Fibroblast of villous mesenchyme (primary cell): ENCODE measurements around the gene MCF2L. TPM values are rescaled to one million over a fixed set of nuclear protein-coding genes. Genes with fewer than 3 reads are reported as not detected.

Experiments
- DNase-seq: peaks from one replicate; pipeline ENCODE4 v3.0.0-alpha.2; 2010; ENCODE audit warnings: low read depth
- H3K4me3 ChIP-seq: 2 replicates; pipeline ENCODE4 v1.5.1; 2011; ENCODE audit warnings: low read depth, mild to moderate bottlenecking, low read length
- total RNA-seq: library from RNA; depleted of rRNA; stranded (reverse); fragments of >200 nt; gene quantifications from 2 replicates; pipeline ENCODE4 v1.2.3, GENCODE V29; 2012
- TF ChIP-seq, protein P1 (sequence below): IDR thresholded peaks from 2 replicates; pipeline ENCODE4 v1.5.1; 2012; ENCODE audit warnings: low read depth, mild to moderate bottlenecking, low read length; ENCODE audit not compliant: insufficient read depth

MCF2L gene
- total RNA-seq, 1 donor: under 0.01 TPM

DNA sequence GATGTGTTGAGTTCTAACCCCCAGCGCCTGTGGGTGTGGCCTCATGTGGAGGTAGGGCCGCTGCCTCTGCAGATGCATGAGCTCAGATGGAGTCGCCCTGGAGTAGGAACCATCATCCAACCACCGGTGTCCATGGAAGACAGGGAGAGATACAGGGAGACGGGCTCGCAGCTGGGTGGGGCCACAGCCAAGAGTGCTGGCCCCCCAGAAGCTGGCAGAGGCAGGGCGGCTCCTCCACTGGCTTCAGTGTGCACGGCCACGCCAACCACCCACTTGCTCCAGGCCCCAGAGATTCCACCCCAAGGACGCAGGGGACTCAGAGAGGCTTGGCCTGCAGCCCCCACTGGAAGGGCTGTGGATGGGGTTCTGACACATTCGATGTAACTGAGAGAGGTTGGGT is 5.4 kb upstream of the MCF2L start:
- H3K4me3 ChIP-seq: no peak overlapping the region
- no peak for DNase-seq
- TF ChIP-seq, protein P1, sequence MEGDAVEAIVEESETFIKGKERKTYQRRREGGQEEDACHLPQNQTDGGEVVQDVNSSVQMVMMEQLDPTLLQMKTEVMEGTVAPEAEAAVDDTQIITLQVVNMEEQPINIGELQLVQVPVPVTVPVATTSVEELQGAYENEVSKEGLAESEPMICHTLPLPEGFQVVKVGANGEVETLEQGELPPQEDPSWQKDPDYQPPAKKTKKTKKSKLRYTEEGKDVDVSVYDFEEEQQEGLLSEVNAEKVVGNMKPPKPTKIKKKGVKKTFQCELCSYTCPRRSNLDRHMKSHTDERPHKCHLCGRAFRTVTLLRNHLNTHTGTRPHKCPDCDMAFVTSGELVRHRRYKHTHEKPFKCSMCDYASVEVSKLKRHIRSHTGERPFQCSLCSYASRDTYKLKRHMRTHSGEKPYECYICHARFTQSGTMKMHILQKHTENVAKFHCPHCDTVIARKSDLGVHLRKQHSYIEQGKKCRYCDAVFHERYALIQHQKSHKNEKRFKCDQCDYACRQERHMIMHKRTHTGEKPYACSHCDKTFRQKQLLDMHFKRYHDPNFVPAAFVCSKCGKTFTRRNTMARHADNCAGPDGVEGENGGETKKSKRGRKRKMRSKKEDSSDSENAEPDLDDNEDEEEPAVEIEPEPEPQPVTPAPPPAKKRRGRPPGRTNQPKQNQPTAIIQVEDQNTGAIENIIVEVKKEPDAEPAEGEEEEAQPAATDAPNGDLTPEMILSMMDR: no peak

DNA sequence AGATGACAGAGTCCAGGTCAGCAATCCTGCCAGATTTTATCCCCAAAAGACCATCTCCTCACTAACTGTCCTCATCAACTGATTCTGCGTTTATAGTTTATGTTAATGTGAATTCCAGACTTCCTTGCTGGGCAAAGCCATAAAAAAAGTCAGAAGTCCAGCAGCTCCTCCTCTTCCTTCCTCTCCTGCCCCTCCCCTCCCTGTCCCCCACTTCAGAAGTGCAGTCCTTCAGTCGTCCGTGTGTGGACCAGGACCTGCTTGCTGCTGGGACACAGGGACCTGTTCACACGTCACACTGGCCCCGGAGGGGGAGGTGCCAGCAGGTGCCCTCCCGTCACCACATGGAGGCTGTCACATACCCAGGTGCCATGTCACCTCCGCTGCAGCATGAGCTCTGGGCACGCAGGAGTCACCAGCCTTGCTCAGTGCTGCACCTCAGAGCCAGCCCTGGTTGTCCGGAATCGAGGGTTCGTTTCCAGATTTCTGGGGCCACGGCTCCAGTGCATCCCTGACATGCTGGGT is 4.0 kb upstream of the MCF2L start:
- H3K4me3 ChIP-seq: no peak overlapping the region
- no peak for DNase-seq
- TF ChIP-seq, protein P1: no peak

DNA sequence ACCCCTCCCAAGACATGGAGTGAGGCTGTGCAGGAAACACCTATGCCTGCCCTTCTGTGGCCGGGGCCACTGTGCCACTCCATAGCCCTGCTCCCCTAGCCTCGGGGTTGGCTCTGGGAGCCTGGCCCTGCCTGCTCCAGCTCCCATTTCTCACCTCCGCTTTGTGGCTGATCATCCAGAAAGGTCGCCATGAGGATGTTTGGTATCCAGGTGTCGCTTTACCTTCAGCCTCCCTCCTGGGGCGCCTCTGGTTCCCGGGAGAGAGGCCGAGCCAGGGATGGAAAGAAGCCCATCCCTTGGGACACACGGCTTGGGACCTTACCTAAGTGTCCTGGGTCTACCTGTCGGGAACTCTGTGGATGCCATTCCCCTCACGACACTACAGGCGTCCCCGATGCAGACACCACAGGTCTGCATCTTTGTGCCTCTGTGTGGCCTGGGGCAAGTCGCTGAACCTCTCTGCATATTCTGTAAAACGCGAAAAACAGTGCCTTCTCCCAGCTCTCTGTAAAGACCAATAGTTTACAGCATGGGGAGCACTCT is 3.4 kb upstream of the MCF2L start:
- H3K4me3 ChIP-seq: no peak overlapping the region
- TF ChIP-seq, protein P1: no peak
- no peak for DNase-seq

DNA sequence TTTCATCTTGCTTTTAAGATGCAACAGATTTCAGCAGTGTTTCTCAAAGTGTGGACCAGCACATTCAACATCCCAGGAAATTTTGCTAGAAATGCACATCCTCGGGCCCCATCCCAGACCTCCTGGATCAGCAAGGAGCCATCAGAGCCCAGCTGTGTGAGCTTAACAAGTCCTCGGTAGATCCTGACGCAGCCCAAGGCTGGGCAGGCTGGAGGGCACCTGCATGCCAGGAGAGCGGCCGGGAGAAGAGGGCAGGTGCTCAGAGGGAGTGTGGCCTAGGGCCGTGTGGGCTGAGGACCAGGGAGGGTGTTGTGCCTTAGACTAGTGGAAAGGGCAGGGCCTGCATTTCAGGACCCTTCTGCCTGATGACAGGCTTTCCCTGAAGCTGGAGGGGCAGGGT is 2.2 kb upstream of the MCF2L start:
- no peak overlapping the region for H3K4me3 ChIP-seq
- TF ChIP-seq, protein P1: no peak

DNA sequence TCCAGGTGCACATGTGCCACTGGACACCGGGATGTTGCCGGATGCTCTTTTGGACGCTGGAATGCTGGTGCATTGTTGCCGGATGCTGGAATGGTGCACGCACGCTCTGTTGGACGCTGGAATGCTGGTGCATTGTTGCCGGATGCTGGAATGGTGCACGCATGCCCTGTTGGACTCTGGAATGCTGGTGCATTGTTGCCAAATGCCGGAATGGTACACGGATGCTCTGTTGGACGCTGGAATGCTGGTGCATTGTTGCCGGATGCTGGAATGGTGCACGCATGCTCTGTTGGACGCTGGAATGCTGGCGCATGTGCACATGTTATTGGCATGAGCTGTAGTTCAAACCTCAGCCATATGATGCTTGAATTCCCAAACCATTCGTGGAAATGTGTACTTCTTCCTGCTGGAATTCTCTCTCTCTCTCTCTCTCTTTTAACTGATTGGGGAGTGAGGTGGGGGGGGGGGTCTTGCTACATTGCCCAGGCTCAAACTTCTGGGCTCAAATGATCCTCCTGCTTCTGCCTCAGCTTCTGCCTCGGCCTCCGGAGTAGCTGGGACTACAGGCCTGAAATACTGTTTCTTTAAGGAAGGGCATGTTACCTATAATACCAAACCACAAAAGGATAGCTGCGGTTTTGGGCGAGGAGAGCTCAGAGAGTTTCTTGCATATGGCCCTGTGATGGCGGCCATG is 1.2 kb upstream of the MCF2L start:
- no peak for DNase-seq
- H3K4me3 ChIP-seq: no peak overlapping the region
- TF ChIP-seq, protein P1: no peak

More for the DNA sequence above, 2.2 kb upstream of the MCF2L start:
- no peak for DNase-seq

DNA sequence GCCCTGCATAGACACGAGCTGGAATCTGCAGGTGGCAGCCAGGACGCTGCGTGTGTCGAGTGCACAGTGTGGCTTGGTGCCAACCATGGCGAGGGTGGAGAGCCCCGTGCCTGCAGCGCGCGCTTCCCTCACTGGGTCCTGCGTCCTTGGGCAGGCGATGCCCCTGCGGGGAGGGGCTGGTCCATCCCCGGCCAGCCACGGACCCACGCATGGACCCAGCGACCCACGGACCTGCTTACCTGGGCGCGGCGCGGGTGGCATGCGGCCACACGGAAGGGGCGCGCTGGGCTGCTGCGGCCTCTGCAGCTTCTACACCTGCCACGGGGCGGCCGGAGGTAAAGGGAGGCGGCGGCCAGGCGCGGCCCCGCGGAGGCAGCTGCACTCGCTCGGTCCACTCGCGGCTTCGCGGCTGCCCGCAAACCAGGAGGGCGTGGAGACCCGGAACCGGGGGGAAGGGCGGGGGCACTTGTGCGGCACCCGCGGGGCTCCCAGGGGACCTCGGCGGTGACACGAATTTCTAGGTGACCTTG is 569 bp upstream of the MCF2L start:
- H3K4me3 ChIP-seq: no peak overlapping the region
- DNase-seq: no peak
- TF ChIP-seq, protein P1: no peak
